ENCODE results near the gene KRT75.

GRCh38 chr12:52438305-52439301, 4.4 kb upstream of the KRT75 start:
- TF ChIP-seq CTCF (IDR thresholded peaks at IDR 0.05) (no peak), JUN (IDR thresholded peaks at IDR 0.05) (no peak), ZFP36 (IDR thresholded peaks at IDR 0.05; ENCODE audit: borderline replicate concordance, partially characterized antibody) (no peak), RAD21 (conservative IDR thresholded peaks at IDR 0.05 in 1 of 2, IDR thresholded peaks at IDR 0.05 in 1 of 2) (no peak), ZSCAN20 (CRISPR knock-in tag; IDR thresholded peaks at IDR 0.05) (no peak), RNF2 (IDR thresholded peaks at IDR 0.05; ENCODE audit: borderline replicate concordance, low read depth) (no peak), POLR2AphosphoS2 (conservative IDR thresholded peaks at IDR 0.05; ENCODE audit: low read length) (no peak), FOSB (CRISPR knock-in tag; IDR thresholded peaks at IDR 0.05) (no peak), REST (IDR thresholded peaks at IDR 0.05) (no peak), POLR2A (IDR thresholded peaks at IDR 0.05; ENCODE audit: low read length) (no peak)
